ENCODE data around the gene CEP112.

GRCh38 chr17:65988451-65988850, 203.5 kb downstream of the CEP112 start:
- TF ChIP-seq CTCF (IDR thresholded peaks at IDR 0.05; ENCODE audit: low read depth, low read length, missing input control) (no peak), SP1 (IDR thresholded peaks at IDR 0.05) (no peak), HNF4A (conservative IDR thresholded peaks at IDR 0.05) (no peak), MAX (IDR thresholded peaks at IDR 0.05) (no peak), REST (IDR thresholded peaks at IDR 0.05) (no peak), RAD21 (IDR thresholded peaks at IDR 0.05) (no peak), YY1 (IDR thresholded peaks at IDR 0.05) (no peak), FOXA1 (IDR thresholded peaks at IDR 0.05) (no peak), ZBTB33 (IDR thresholded peaks at IDR 0.05) (no peak), HNF4G (IDR thresholded peaks at IDR 0.05) (no peak), TAF1 (conservative IDR thresholded peaks at IDR 0.05) (no peak)

All from liver (tissue), 3 donors.